CD14-positive monocyte (primary cell): ENCODE data around the gene IL19. TPM values are rescaled to one million over a fixed set of nuclear protein-coding genes. Genes with fewer than 3 reads are reported as not detected.

Source experiments
- DNase-seq, 3 donors: peaks; one replicate each; pipeline ENCODE4 v3.0.0-alpha.2; 2011 to 2022
- H2AFZ ChIP-seq: 2 replicates; pipeline ENCODE4 v1.6.0; 2012; ENCODE audit warnings: mild to moderate bottlenecking, low read depth, low read length, inconsistent platforms; ENCODE audit not compliant: insufficient read depth, poor library complexity, severe bottlenecking
- H3K27ac ChIP-seq, 2 donors: 1 replicate in 1 of 2; 2 replicates in 1 of 2; pipeline ENCODE4 v1.5.1; 2012 to 2013; ENCODE audit warnings: low read length in 2 of 2, control low read depth in 1 of 2, inconsistent platforms in 1 of 2, low read depth in 1 of 2, mild to moderate bottlenecking in 1 of 2
- H3K27me3 ChIP-seq, 2 donors: one replicate each; pipeline versions ENCODE4 v1.6.0 to v1.6.1; 2011 to 2013; ENCODE audit warnings: low read length in 2 of 2; ENCODE audit not compliant: control insufficient read depth in 2 of 2, insufficient read depth in 2 of 2
- H3K36me3 ChIP-seq, 2 donors: replicated peaks in 1 of 2; 1 replicate in 1 of 2; 2 replicates in 1 of 2; pipeline versions ENCODE4 v1.5.1 to v1.6.1; 2012 to 2013; ENCODE audit warnings: low read length in 2 of 2, control low read depth in 1 of 2, inconsistent platforms in 1 of 2, mild to moderate bottlenecking in 1 of 2; ENCODE audit not compliant: insufficient read depth in 2 of 2, control insufficient read depth in 1 of 2
- H3K4me1 ChIP-seq, 2 donors: 1 replicate in 1 of 2; 2 replicates in 1 of 2; pipeline versions ENCODE4 v1.5.1 to v1.6.1; 2012 to 2013; ENCODE audit warnings: low read length in 2 of 2, control low read depth in 1 of 2, inconsistent platforms in 1 of 2, mild to moderate bottlenecking in 1 of 2, moderate library complexity in 1 of 2; ENCODE audit not compliant: insufficient read depth in 2 of 2, control insufficient read depth in 1 of 2
- H3K4me2 ChIP-seq: replicated peaks from 2 replicates; pipeline ENCODE3; 2012; ENCODE audit warnings: low read length, moderate library complexity, mild to moderate bottlenecking; ENCODE audit not compliant: poor library complexity, severe bottlenecking; ENCODE audit errors: extremely low read depth
- H3K4me3 ChIP-seq, 3 experiments: fragments of 200-600 bp in 1 of 3; sonication (generic) in 1 of 3; replicated peaks in 1 of 3; 1 replicate in 2 of 3; 2 replicates in 1 of 3; pipeline ENCODE4 v1.5.1; 2011 to 2013; ENCODE audit warnings: low read length in 3 of 3, mild to moderate bottlenecking in 3 of 3, control low read depth in 2 of 3, low read depth in 2 of 3, inconsistent platforms in 1 of 3, moderate library complexity in 1 of 3
- H3K79me2 ChIP-seq: 2 replicates; pipeline ENCODE4 v1.6.0; 2012; ENCODE audit warnings: mild to moderate bottlenecking, control low read depth, inconsistent platforms, low read length, moderate library complexity; ENCODE audit not compliant: insufficient read depth
- H3K9ac ChIP-seq: 2 replicates; pipeline ENCODE4 v1.6.0; 2017; ENCODE audit warnings: low read length, mild to moderate bottlenecking; ENCODE audit not compliant: insufficient read depth, poor library complexity, severe bottlenecking
- H3K9me3 ChIP-seq, 2 donors: replicated peaks in 1 of 2; 1 replicate in 1 of 2; 2 replicates in 1 of 2; pipeline versions ENCODE4 v1.5.1 to v1.6.1; 2012 to 2013; ENCODE audit warnings: low read length in 2 of 2, control low read depth in 1 of 2; ENCODE audit not compliant: control insufficient read depth in 1 of 2, insufficient read depth in 1 of 2
- H4K20me1 ChIP-seq: 2 replicates; pipeline ENCODE4 v1.6.0; 2012; ENCODE audit warnings: mild to moderate bottlenecking, low read length, control low read depth, moderate library complexity; ENCODE audit not compliant: insufficient read depth
- H3K27ac Mint-ChIP-seq, 7 donors: one replicate each; pipeline ENCODE4 v1.8.0; 2020; ENCODE audit warnings: mild to moderate bottlenecking in 7 of 7, mixed read lengths in 7 of 7, moderate library complexity in 6 of 7, inconsistent platforms in 2 of 7
- H3K27me3 Mint-ChIP-seq, 3 donors: one replicate each; pipeline ENCODE4 v1.8.0; 2021 to 2022; ENCODE audit warnings: low read depth in 3 of 3, mild to moderate bottlenecking in 3 of 3, mixed read lengths in 3 of 3, moderate library complexity in 3 of 3, inconsistent platforms in 1 of 3
- H3K36me3 Mint-ChIP-seq, 2 donors: one replicate each; pipeline ENCODE4 v1.8.0; 2020; ENCODE audit warnings: mixed read lengths in 2 of 2, inconsistent platforms in 1 of 2, mild to moderate bottlenecking in 1 of 2
- H3K4me1 Mint-ChIP-seq: one replicate; pipeline ENCODE4 v1.8.0; 2020; ENCODE audit warnings: mild to moderate bottlenecking, mixed read lengths
- H3K4me3 Mint-ChIP-seq, 2 donors: one replicate each; pipeline ENCODE4 v1.8.0; 2020; ENCODE audit warnings: mild to moderate bottlenecking in 2 of 2, mixed read lengths in 2 of 2, moderate library complexity in 1 of 2
- H3K9me3 Mint-ChIP-seq, 7 donors: one replicate each; pipeline ENCODE4 v1.8.0; 2020 to 2022; ENCODE audit warnings: mixed read lengths in 7 of 7, mild to moderate bottlenecking in 6 of 7, moderate library complexity in 6 of 7, inconsistent platforms in 2 of 7
- CTCF ChIP-seq: fragments of 200-600 bp; IDR thresholded peaks from one replicate; pipeline ENCODE4 v1.8.0; 2022; ENCODE audit warnings: antibody characterized with exemption, mild to moderate bottlenecking
- WGBS: methylation state at CpG from one replicate; pipeline ENCODE4 v1.1.5; 2013; ENCODE audit warnings: missing lambda C conversion rate; ENCODE audit not compliant: insufficient coverage; 5-methylcytosine and 5-hydroxymethylcytosine counted together
- intact Hi-C, 2 donors: fragments of 100-400 bp; cut with micrococcal nuclease; formaldehyde crosslinking; loops; one replicate each; pipeline versions ENCODE4 v1.15.0 to v1.15.1; 2023
- polyA plus RNA-seq, 3 donors: library from polyadenylated mRNA; depleted of rRNA in 1 of 3; unstranded in 2 of 3; stranded (reverse) in 1 of 3; fragments of 300-500 nt in 2 of 3; fragments of >200 nt in 1 of 3; fragmentation: Illumina TruSeq in 2 of 3; gene quantifications; 1 replicate in 2 of 3; 2 replicates in 1 of 3; pipeline ENCODE4 v1.2.3, GENCODE V29; 2012 to 2021

The IL19 gene
- polyA plus RNA-seq, 3 donors: 0.41 TPM; not detected in 2

GRCh38 chr1:206859082-206859521 is 88.5 kb downstream of the IL19 start:
- Mint-ChIP-seq H3K27ac (peak overlapping the region; percentile 18 to 81 (median 60)), H3K9me3 (peaks cover 0 to 2% (median 1%) of the 10 kb centered on the region in 7 donors), H3K27me3 (peaks cover 11 to 17% (median 12%) of the 10 kb centered on the region in 3 donors), H3K36me3 (no peaks in the 10 kb centered on the region), H3K4me3 (peak overlapping the region; percentile 73 to 90), H3K4me1 (peaks cover 18% of the 10 kb centered on the region)
- intact Hi-C loops: no loop called here
- peak overlapping the region; percentile 78 for H3K4me2 ChIP-seq
- H3K4me1 ChIP-seq: peaks cover 12 to 14% of the 10 kb centered on the region in 2 donors
- H4K20me1 ChIP-seq: no peaks in the 10 kb centered on the region
- H3K27ac ChIP-seq: peak overlapping the region in 1 of 2 donors; percentile 83
- H3K4me3 ChIP-seq: peak overlapping the region; percentile 31 to 77 (median 41)
- no peak for TF ChIP-seq CTCF
- DNase-seq: peak; percentile 54 to 87 (median 78)
- peak overlapping the region; percentile 41 for H3K9ac ChIP-seq
- H3K79me2 ChIP-seq: no peaks in the 10 kb centered on the region
- peaks cover 8 to 10% of the 10 kb centered on the region in 2 donors for H3K27me3 ChIP-seq
- no peaks in the 10 kb centered on the region for H3K36me3 ChIP-seq
- WGBS: 17% methylated on average over 5 of the region's 5 CpGs
- H3K9me3 ChIP-seq: no peaks in the 10 kb centered on the region
- H2AFZ ChIP-seq: peak overlapping the region; percentile 83

GRCh38 chr1:206860165-206860564 is 89.6 kb downstream of the IL19 start:
- intact Hi-C loops: no loop called here
- H3K27ac ChIP-seq: no peak overlapping the region
- no peak overlapping the region for H3K9ac ChIP-seq
- Mint-ChIP-seq H3K36me3 (no peaks in the 10 kb centered on the region), H3K27ac (no peak overlapping the region), H3K27me3 (peaks cover 12 to 19% (median 15%) of the 10 kb centered on the region in 3 donors), H3K9me3 (peaks cover 0 to 2% (median 0%) of the 10 kb centered on the region in 7 donors), H3K4me3 (no peak overlapping the region), H3K4me1 (peaks cover 21% of the 10 kb centered on the region)
- no peak overlapping the region for H3K4me2 ChIP-seq
- H4K20me1 ChIP-seq: no peaks in the 10 kb centered on the region
- H2AFZ ChIP-seq: no peak overlapping the region
- no peaks in the 10 kb centered on the region for H3K9me3 ChIP-seq
- TF ChIP-seq CTCF: no peak
- no peaks in the 10 kb centered on the region for H3K36me3 ChIP-seq
- no peak for DNase-seq
- H3K27me3 ChIP-seq: peaks cover 8 to 10% of the 10 kb centered on the region in 2 donors
- 94% methylated on average over 2 of the region's 4 CpGs for WGBS
- H3K79me2 ChIP-seq: no peaks in the 10 kb centered on the region
- H3K4me3 ChIP-seq: no peak overlapping the region
- peaks cover 12 to 14% of the 10 kb centered on the region in 2 donors for H3K4me1 ChIP-seq
